ENCODE results near the gene NOXO1. TPM values are rescaled to one million over a fixed set of nuclear protein-coding genes. Genes with fewer than 3 reads are reported as not detected.

The NOXO1 gene
- total and polyA plus RNA-seq, 10 of the 15 experiments (the other 5 are each of a cell fraction or from before 2014, with no cell fraction given), result 0.09 to 0.76 (median 0.26) TPM; not detected in 4

GRCh38 chr16:2025251-2025650, 44.0 kb upstream of the NOXO1 start:
- in situ Hi-C loops (cut with MboI), result no loop called here
- ATAC-seq, result no peak
- Histone ChIP-seq H3K4me1 (ENCODE audit: control insufficient read depth, insufficient read depth, low read length) (peaks cover 7% of the 10 kb centered on the region), H3K4me3 (no peak overlapping the region), H3K9ac (ENCODE audit: control insufficient read depth, insufficient read depth, low read length) (no peak overlapping the region), H3K4me2 (ENCODE audit: control insufficient read depth, insufficient read depth) (no peak overlapping the region), H3K27me3 (replicated peaks in 1 of 2; ENCODE audit: control insufficient read depth in 2 of 2, insufficient read depth in 2 of 2, low read length in 1 of 2) (peaks cover 11 to 14% of the 10 kb centered on the region in 2 experiments), H3K79me2 (ENCODE audit: control insufficient read depth, insufficient read depth, low read length) (no peaks in the 10 kb centered on the region), H4K20me1 (ENCODE audit: control insufficient read depth, insufficient read depth) (peaks cover 5% of the 10 kb centered on the region; the same call in 1 of the 2 replicates), H3K27ac (ENCODE audit: control insufficient read depth, insufficient read depth) (no peak overlapping the region), H2AFZ (ENCODE audit: control insufficient read depth, low read depth, low read length) (no peak overlapping the region), H3K9me3 (replicated peaks; ENCODE audit: control insufficient read depth, insufficient read depth, low read length) (no peaks in the 10 kb centered on the region), H3K36me3 (ENCODE audit: control insufficient read depth in 2 of 2, insufficient read depth in 2 of 2, low read length in 1 of 2) (no peaks in the 10 kb centered on the region)
- no TSS peak for BruUV-seq (replicated peaks)
- FAIRE-seq, result no peak
- ChIA-PET RAD21 (ENCODE audit: unreplicated experiment) (no interaction called here), POLR2A (interaction anchor here (1.5 kb wide), 1 partner anchor 115 kb away, joined by 3 read pairs; no protein-coding TSS in a partner anchor), CTCF (interaction anchor here (1.0 to 4.4 kb wide), 2 partner anchors 115 to 130 kb away, joined by 3 to 79 read pairs; partner anchors contain the start of gene TRAF7), SMC1A (ENCODE audit: uncharacterized antibody, unreplicated experiment) (interaction anchor here (1.0 kb wide), 1 partner anchor 115 kb away, joined by 4 read pairs; no protein-coding TSS in a partner anchor)
- intact Hi-C loops (cut with micrococcal nuclease; ENCODE audit: unreplicated experiment), result no loop called here
- 71% methylated on average over 12 of the region's 14 CpGs for WGBS (ENCODE audit: insufficient coverage, insufficient replicate concordance, low lambda C conversion rate, missing lambda C conversion rate)
- no peak for TF ChIP-seq SRF (IDR thresholded peaks at IDR 0.05; ENCODE audit: low read depth in 2 of 2, low read length in 2 of 2)
- no peak for TF ChIP-seq NFIC (IDR thresholded peaks at IDR 0.05; ENCODE audit: low read depth, low read length)
- TF ChIP-seq RELA (IDR thresholded peaks at IDR 0.05; ENCODE audit: borderline replicate concordance, partially characterized antibody), result no peak
- TF ChIP-seq KDM1A (IDR thresholded peaks at IDR 0.05; ENCODE audit: borderline replicate concordance), result no peak
- TF ChIP-seq NKRF (conservative IDR thresholded peaks at IDR 0.05), result no peak
- TF ChIP-seq ETV6 (conservative IDR thresholded peaks at IDR 0.05 in 1 of 2, IDR thresholded peaks at IDR 0.05 in 1 of 2; ENCODE audit: borderline replicate concordance in 1 of 2, low read depth in 1 of 2), result no peak
- no peak for TF ChIP-seq BACH1 (IDR thresholded peaks at IDR 0.05; ENCODE audit: borderline replicate concordance)
- no peak for TF ChIP-seq PRDM15 (CRISPR knock-in tag; IDR thresholded peaks at IDR 0.05)
- TF ChIP-seq WRNIP1 (IDR thresholded peaks at IDR 0.05; ENCODE audit: borderline replicate concordance, low read depth, low read length), result no peak
- no peak for TF ChIP-seq ZSCAN29 (IDR thresholded peaks at IDR 0.05)
- no peak for TF ChIP-seq POLR2AphosphoS5 (IDR thresholded peaks at IDR 0.05; ENCODE audit: low read length)
- DNase-seq (ENCODE audit: low read depth, low spot score), result no peak

All from GM12878 (cell line).